BLaER1 treated with 17β-estradiol and CSF1 and Interleukin-3, amounts not matched to agents 10 nM and 100 nM (cell line): ENCODE results near the gene CPLX1.

ENCODE experiments used
- H3K27ac ChIP-seq, 11 experiments: shearing (Covaris generic); formaldehyde crosslinking; 2 replicates each; pipeline ENCODE4 v1.8.1; 2022
- H3K27me3 ChIP-seq, 11 experiments: shearing (Covaris generic); formaldehyde crosslinking; 2 replicates each; pipeline ENCODE4 v1.8.1; 2022
- H3K36me3 ChIP-seq, 11 experiments: shearing (Covaris generic); formaldehyde crosslinking; 2 replicates each; pipeline ENCODE4 v1.8.1; 2022
- H3K4me1 ChIP-seq, 10 experiments: shearing (Covaris generic); formaldehyde crosslinking; 2 replicates each; pipeline ENCODE4 v1.8.1; 2022
- H3K4me2 ChIP-seq, 11 experiments: shearing (Covaris generic); formaldehyde crosslinking; 2 replicates each; pipeline ENCODE4 v1.8.1; 2022
- H3K4me3 ChIP-seq, 10 experiments: shearing (Covaris generic); formaldehyde crosslinking; 2 replicates each; pipeline ENCODE4 v1.8.1; 2022
- H3K9ac ChIP-seq, 11 experiments: shearing (Covaris generic); formaldehyde crosslinking; 2 replicates each; pipeline ENCODE4 v1.8.1; 2022
- H3K9me3 ChIP-seq, 11 experiments: shearing (Covaris generic); formaldehyde crosslinking; replicated peaks in 1 of 11; 2 replicates each; pipeline ENCODE4 v1.8.1; 2022
- H4K20me1 ChIP-seq, 11 experiments: shearing (Covaris generic); formaldehyde crosslinking; 2 replicates each; pipeline ENCODE4 v1.8.1; 2022
- Cebpa-rat ChIP-seq, 11 experiments: shearing (Covaris generic); IDR thresholded peaks; 2 replicates each; pipeline ENCODE4 v1.8.1; 2022

Gene CPLX1

DNA sequence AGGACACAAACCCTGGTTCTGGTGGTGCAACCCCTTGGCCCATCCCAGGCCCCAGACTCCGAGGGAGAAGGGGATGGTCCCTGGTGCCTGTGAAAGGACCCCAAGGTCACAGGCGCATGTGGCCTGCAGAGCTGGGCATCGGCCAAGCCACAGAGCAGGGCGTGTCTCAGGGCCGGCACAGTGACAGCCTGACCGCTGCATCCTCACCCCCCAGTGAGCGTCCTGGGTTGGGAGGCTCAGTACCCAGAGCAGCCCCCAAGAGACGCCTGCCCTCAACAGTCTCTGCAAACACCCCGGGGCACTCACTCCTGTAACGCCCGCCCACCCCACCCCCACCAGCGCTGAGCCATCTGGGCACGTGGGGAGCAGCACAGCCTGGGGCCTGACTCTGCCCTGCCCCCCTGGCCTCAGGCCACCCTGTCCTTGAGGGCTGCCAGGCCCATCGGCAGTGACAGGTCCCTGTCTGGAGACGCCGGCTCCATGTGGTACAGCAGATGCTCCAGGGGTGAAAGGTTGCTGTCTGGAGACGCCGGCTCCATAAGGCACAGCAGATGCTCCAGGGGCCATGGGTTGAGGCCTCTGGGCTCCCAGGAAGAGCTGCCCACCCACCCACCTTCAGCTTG is 24.5 kb upstream of the CPLX1 start:
- Histone ChIP-seq H3K9me3 (peaks cover 12 to 33% (median 24%) of the 10 kb centered on the region in 11 experiments), H3K27me3 (no peaks in the 10 kb centered on the region), H3K27ac (no peak overlapping the region), H3K4me1 (peaks cover 0 to 10% (median 0%) of the 10 kb centered on the region in 10 experiments; a peak in 2 of 20 replicates), H3K9ac (no peak overlapping the region), H3K36me3 (peaks cover 76 to 96% (median 87%) of the 10 kb centered on the region in 11 experiments), H3K4me2 (no peak overlapping the region), H4K20me1 (peaks cover 0 to 35% (median 0%) of the 10 kb centered on the region in 11 experiments; a peak in 7 of 22 replicates), H3K4me3 (no peak overlapping the region)
- no peak for TF ChIP-seq Cebpa-rat (IDR thresholded peaks at IDR 0.05)

DNA sequence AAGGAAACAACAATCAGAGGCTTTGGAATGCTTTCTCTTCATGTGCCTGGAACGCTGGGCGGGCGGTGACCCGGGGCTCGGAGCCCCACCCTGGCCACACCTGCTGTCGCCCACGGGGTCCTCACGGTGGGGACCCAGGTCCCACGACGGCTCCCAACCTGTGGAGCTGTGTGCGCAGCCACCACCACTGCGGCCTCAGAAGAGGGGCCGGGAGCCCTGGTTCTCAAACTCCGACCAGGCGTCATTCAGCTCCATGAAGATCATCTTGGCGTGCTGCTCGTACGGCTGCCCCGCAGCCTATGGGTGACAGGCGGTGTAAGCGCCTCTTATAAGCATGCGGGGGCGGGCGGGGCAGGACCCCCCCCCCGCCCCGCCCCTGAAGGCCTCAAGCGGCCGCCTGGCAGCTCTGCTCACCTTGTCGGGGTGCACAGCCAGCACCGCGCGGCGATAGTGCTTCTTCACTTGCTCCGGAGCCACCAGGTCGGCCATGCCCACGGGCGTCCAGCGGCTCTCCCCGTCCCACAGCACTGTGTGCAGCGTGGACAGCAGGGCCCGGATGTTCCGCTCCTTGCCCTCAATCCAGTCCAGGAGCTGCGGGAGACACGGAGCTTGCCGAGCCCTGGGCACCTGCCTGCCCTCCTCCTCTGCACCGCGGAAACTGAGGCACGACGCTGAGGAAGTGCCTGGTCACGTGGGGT is 23.7 kb upstream of the CPLX1 start:
- H3K27ac ChIP-seq: no peak overlapping the region
- H3K4me1 ChIP-seq: peaks cover 0 to 10% (median 0%) of the 10 kb centered on the region in 10 experiments; a peak in 2 of 20 replicates
- H3K9ac ChIP-seq: no peak overlapping the region; a peak in 1 of 22 replicates
- peaks cover 20 to 41% (median 32%) of the 10 kb centered on the region in 11 experiments for H3K9me3 ChIP-seq
- no peaks in the 10 kb centered on the region for H3K27me3 ChIP-seq
- H3K4me2 ChIP-seq: 0 out of 22 replicates have a peak overlapping the region, but pooled peaks of 1 of the 11 experiments have one; percentile 8
- peaks cover 0 to 35% (median 0%) of the 10 kb centered on the region in 11 experiments; a peak in 6 of 22 replicates for H4K20me1 ChIP-seq
- peaks cover 77 to 96% (median 87%) of the 10 kb centered on the region in 11 experiments for H3K36me3 ChIP-seq
- no peak overlapping the region for H3K4me3 ChIP-seq
- TF ChIP-seq Cebpa-rat (IDR thresholded peaks at IDR 0.05): no peak

DNA sequence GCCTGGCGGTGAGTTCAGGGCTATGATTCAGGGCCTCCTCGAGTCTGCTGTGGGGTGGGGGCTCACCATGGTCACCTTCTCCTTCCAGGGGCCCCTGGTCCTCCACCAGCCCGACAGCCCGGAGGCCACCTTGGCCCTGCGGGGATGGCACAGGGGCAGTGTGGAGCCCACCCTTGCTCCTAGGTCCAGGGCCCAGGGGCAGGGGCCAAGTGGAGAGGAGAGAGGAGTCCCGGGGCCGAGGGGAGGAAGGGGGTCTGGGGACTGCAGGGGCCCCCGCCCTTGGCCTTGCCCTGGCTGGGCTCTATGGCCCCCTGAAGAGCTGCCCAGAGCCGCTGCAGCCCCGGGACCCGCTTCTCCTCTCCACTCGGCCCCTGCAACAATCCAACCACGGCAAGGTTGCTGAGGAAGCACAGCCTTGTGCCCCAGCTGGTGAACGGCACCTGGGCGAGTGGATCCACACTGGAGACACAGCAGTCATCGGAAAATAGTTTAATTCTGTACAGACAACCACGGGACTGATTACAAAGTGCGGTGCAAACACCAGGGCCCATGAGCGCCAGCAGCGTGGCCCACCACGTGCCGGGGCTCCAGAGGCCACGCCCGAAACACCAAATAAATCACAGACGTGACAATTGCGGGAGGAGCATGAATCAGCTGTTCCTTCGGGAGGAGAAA is 23.0 kb upstream of the CPLX1 start:
- Histone ChIP-seq H3K27ac (no peak overlapping the region), H3K4me1 (peaks cover 0 to 10% (median 0%) of the 10 kb centered on the region in 10 experiments; a peak in 2 of 20 replicates), H3K4me3 (no peak overlapping the region), H3K9me3 (peaks cover 27 to 48% (median 39%) of the 10 kb centered on the region in 11 experiments), H3K9ac (no peak overlapping the region; a peak in 1 of 22 replicates), H3K27me3 (no peaks in the 10 kb centered on the region), H3K4me2 (0 out of 22 replicates have a peak overlapping the region, but pooled peaks of 1 of the 11 experiments have one; percentile 8), H4K20me1 (peaks cover 0 to 35% (median 0%) of the 10 kb centered on the region in 11 experiments; a peak in 6 of 22 replicates), H3K36me3 (peaks cover 76 to 96% (median 87%) of the 10 kb centered on the region in 11 experiments)
- no peak for TF ChIP-seq Cebpa-rat (IDR thresholded peaks at IDR 0.05)

DNA sequence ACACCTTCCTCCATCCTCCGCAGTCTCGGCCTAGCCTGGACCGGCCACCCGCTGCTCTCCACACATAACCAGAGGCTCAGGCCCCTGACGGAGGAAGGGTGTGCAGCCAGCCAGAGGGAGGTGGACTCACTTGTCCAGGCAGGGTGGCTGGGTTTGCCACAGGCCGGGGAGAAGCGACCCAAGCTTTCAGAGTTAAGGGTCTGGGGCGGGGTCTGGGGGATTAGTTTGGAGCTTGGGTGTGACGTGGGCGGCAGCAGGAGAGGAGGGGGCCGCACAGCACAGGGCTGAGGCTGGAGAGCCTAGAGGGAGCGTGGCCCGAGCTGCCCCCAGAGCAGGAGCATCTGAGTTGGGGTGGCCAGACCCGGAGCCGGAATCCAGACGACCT is 22.4 kb upstream of the CPLX1 start:
- peaks cover 0 to 10% (median 0%) of the 10 kb centered on the region in 10 experiments; a peak in 2 of 20 replicates for H3K4me1 ChIP-seq
- H3K4me2 ChIP-seq: 0 out of 22 replicates have a peak overlapping the region, but pooled peaks of 1 of the 11 experiments have one; percentile 8
- peaks cover 74 to 95% (median 86%) of the 10 kb centered on the region in 11 experiments for H3K36me3 ChIP-seq
- H3K27me3 ChIP-seq: no peaks in the 10 kb centered on the region
- H3K4me3 ChIP-seq: no peak overlapping the region
- H4K20me1 ChIP-seq: peaks cover 0 to 32% (median 0%) of the 10 kb centered on the region in 11 experiments; a peak in 6 of 22 replicates
- no peak overlapping the region for H3K27ac ChIP-seq
- H3K9me3 ChIP-seq: peaks cover 29 to 54% (median 45%) of the 10 kb centered on the region in 11 experiments
- no peak for TF ChIP-seq Cebpa-rat (IDR thresholded peaks at IDR 0.05)
- H3K9ac ChIP-seq: no peak overlapping the region

DNA sequence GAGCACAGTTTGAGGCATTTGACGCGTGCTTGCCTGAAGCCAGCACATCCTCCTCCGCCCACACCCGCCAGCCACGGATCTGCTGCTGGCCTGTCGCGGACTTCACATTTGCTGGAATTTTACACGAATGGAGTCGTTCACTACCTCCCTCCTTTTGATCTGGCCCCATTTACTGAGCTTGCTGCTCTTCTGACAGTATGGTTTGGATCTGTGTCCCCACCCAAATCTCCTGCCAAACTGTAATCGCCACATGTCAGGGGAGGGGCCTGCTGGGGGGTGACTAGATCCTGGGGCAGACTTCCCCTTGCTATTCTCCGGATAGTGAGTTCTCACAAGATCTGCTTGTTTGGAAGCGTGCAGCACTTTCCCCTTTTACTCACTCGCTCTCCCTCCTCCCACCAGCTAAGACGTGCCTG is 19.9 kb upstream of the CPLX1 start:
- no peak overlapping the region for H3K4me2 ChIP-seq
- peaks cover 68 to 89% (median 80%) of the 10 kb centered on the region in 11 experiments for H3K36me3 ChIP-seq
- H3K9ac ChIP-seq: no peak overlapping the region
- H3K4me1 ChIP-seq: peaks cover 0 to 10% (median 0%) of the 10 kb centered on the region in 10 experiments; a peak in 2 of 20 replicates
- peaks cover 51 to 72% (median 66%) of the 10 kb centered on the region in 11 experiments for H3K9me3 ChIP-seq
- TF ChIP-seq Cebpa-rat (IDR thresholded peaks at IDR 0.05): no peak
- no peaks in the 10 kb centered on the region for H3K27me3 ChIP-seq
- peaks cover 0 to 10% (median 0%) of the 10 kb centered on the region in 11 experiments; a peak in 3 of 22 replicates for H4K20me1 ChIP-seq
- no peak overlapping the region for H3K4me3 ChIP-seq
- H3K27ac ChIP-seq: no peak overlapping the region

DNA sequence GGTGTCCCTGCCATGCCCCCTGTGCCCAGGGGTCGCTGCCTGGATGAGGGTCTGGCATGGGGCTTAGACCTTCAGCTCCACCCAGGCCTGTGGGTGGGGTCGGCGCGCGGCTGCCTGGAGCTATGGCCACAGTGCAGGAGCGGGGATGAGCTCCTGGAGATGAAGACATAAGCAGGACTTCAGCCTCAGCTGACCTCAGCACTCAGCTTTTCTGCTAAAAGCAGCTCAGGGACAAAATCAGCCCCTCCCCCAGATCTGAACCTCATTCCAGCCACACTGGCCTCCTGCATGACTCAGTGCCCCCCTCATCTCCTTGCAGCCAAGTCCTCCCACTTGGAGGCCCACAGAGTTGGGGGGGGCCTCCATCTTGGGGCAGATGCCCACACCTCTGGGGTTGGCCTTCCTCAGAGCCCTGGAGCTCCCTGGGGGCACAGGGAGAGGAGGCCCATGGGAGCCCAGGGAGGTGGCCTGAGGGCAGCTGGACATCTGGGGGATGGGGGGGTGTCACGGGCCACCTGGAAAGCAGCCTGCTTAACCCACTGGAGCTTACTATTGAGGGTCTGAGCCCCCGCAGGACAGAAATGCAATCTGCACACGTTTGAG is 19.4 kb upstream of the CPLX1 start:
- Histone ChIP-seq H3K27me3 (no peaks in the 10 kb centered on the region), H3K9ac (no peak overlapping the region), H3K36me3 (peaks cover 65 to 84% (median 77%) of the 10 kb centered on the region in 11 experiments), H4K20me1 (peaks cover 0 to 10% (median 0%) of the 10 kb centered on the region in 11 experiments; a peak in 2 of 22 replicates), H3K4me2 (no peak overlapping the region), H3K9me3 (peaks cover 51 to 72% (median 66%) of the 10 kb centered on the region in 11 experiments), H3K27ac (no peak overlapping the region), H3K4me1 (peaks cover 0 to 10% (median 0%) of the 10 kb centered on the region in 10 experiments; a peak in 2 of 20 replicates), H3K4me3 (no peak overlapping the region)
- TF ChIP-seq Cebpa-rat (IDR thresholded peaks at IDR 0.05): no peak

DNA sequence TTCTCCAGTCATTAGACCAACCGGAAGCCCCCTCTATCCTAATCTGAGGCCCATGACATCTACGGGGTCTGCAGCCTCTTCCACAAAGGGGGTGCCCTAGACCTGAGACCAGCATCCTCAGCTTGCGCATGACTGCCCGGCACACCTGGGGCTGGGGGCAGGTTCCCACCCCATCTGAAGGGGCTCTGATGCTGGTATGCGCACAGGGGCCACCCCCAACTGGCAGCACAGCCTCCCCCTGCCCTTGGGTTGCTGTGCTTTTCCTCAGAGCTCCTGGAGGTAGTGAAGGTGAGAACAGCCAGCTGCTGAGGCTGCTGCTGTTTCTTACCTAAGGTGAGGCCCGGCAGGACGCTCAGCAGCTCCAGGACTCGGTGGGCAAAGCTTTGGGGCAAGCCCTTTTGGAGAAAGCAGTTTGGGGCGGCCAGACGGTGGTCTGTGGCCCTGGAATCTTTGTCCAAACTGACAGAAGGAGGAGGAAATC is 18.9 kb upstream of the CPLX1 start:
- Histone ChIP-seq H3K9me3 (peaks cover 51 to 72% (median 66%) of the 10 kb centered on the region in 11 experiments), H3K4me2 (no peak overlapping the region), H3K4me3 (0 out of 20 replicates have a peak overlapping the region, but pooled peaks of 1 of the 10 experiments have one; percentile 28), H3K27ac (no peak overlapping the region), H3K9ac (no peak overlapping the region), H3K4me1 (peaks cover 0 to 10% (median 0%) of the 10 kb centered on the region in 10 experiments; a peak in 2 of 20 replicates), H3K27me3 (no peaks in the 10 kb centered on the region), H3K36me3 (peaks cover 59 to 78% (median 72%) of the 10 kb centered on the region in 11 experiments), H4K20me1 (peaks cover 0 to 10% (median 0%) of the 10 kb centered on the region in 11 experiments; a peak in 2 of 22 replicates)
- no peak for TF ChIP-seq Cebpa-rat (IDR thresholded peaks at IDR 0.05)
